ENCODE results near the gene IQCN. TPM values are rescaled to one million over a fixed set of nuclear protein-coding genes. Genes with fewer than 3 reads are reported as not detected.

Gene IQCN
- total and polyA plus RNA-seq, 2 donors (not counting 1 experiment from before 2014, with no cell fraction given) = 0.79 to 0.83 TPM

DNA sequence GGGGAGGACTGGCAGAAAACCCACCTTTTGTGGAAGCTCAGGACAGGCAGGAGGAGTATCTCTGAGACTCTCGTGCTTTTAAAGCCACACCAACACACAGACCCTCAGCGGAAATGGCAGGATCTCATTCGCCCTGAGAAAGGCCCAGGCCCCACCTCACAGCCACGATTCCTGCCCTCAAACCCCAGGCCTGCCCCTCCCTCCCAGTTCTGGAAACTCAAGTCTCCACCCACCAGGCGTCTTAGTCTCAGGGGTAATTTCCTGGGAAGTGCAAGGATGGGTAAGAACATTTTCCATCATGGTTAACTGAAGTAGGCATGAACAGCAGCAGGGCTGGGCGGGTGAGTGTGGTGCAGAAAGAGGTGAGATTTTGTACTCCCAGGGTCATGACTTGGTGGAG lies 40.1 kb downstream of the IQCN start:
- peaks cover 12% of the 10 kb centered on the region for H3K27me3 ChIP-seq (ENCODE audit: control insufficient read depth, insufficient read depth, low read length)
- no peak overlapping the region for H2AFZ ChIP-seq (ENCODE audit: low read length)
- TF ChIP-seq EZH2 (IDR thresholded peaks at IDR 0.05; ENCODE audit: low read length, missing control alignments) = no peak
- TF ChIP-seq, protein P1, sequence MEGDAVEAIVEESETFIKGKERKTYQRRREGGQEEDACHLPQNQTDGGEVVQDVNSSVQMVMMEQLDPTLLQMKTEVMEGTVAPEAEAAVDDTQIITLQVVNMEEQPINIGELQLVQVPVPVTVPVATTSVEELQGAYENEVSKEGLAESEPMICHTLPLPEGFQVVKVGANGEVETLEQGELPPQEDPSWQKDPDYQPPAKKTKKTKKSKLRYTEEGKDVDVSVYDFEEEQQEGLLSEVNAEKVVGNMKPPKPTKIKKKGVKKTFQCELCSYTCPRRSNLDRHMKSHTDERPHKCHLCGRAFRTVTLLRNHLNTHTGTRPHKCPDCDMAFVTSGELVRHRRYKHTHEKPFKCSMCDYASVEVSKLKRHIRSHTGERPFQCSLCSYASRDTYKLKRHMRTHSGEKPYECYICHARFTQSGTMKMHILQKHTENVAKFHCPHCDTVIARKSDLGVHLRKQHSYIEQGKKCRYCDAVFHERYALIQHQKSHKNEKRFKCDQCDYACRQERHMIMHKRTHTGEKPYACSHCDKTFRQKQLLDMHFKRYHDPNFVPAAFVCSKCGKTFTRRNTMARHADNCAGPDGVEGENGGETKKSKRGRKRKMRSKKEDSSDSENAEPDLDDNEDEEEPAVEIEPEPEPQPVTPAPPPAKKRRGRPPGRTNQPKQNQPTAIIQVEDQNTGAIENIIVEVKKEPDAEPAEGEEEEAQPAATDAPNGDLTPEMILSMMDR (conservative IDR thresholded peaks at IDR 0.05 in 1 of 2, IDR thresholded peaks at IDR 0.05 in 1 of 2; ENCODE audit: low read depth in 1 of 2, low read length in 2 of 2) = no peak
- no peaks in the 10 kb centered on the region for H3K36me3 ChIP-seq (ENCODE audit: control insufficient read depth, insufficient read depth, low read length)
- H3K9ac ChIP-seq (ENCODE audit: insufficient read depth, low read length) = no peak overlapping the region
- no peaks in the 10 kb centered on the region for H4K20me1 ChIP-seq (ENCODE audit: control insufficient read depth, extremely low read depth, insufficient read depth, low read length)
- no peaks in the 10 kb centered on the region for H3K9me3 ChIP-seq (ENCODE audit: control insufficient read depth, insufficient read depth, low read depth, low read length)
- H3K79me2 ChIP-seq (ENCODE audit: control insufficient read depth, insufficient read depth, low read length) = no peaks in the 10 kb centered on the region
- no peaks in the 10 kb centered on the region for H3K4me1 ChIP-seq (ENCODE audit: control insufficient read depth, extremely low read depth, insufficient read depth, low read length)
- no peak overlapping the region for H3K4me3 ChIP-seq (replicated peaks in 1 of 4; ENCODE audit: control extremely low read depth in 1 of 4, insufficient read depth in 1 of 4, low read depth in 3 of 4, low read length in 4 of 4)
- H3K4me2 ChIP-seq (ENCODE audit: extremely low read depth, insufficient read depth, low read length) = no peak overlapping the region
- no peak for DNase-seq (ENCODE audit: low read depth in 2 of 2)
- no peak overlapping the region for H3K27ac ChIP-seq (ENCODE audit: insufficient read depth, low read length)

DNA sequence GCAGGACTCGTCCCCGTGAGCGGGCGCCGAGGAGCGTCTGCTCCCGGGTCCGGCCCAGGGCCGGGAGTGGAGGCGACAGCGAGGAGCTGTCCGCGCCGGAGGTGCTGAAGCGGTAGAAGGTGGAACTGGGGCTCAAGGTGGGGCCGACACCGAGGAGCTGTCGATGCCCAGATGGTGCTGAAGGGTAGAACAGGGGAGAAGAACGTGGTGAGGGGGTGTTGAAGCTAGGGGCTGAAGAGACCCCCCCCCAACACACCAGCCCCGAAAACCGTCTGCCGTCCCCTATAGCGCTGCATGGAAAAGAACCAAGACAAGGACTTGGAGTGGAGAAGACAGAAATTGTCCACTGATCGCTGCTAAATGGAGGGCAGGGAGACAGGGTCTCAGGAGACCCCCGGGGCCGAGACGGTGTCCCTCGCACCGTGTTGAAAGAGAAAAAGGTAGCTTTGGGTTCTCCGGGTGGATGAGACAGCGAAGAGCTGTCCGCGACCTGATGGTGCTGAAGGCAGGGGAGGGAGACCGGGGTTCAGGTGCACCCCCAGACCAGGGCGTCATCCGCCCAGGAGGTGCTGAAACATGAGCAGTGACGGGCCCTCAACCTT lies 40.9 kb downstream of the IQCN start:
- Histone ChIP-seq H3K36me3 (ENCODE audit: control insufficient read depth, insufficient read depth, low read length) (no peaks in the 10 kb centered on the region), H3K27ac (ENCODE audit: insufficient read depth, low read length) (no peak overlapping the region), H3K79me2 (ENCODE audit: control insufficient read depth, insufficient read depth, low read length) (no peaks in the 10 kb centered on the region), H3K27me3 (ENCODE audit: control insufficient read depth, insufficient read depth, low read length) (peaks cover 13% of the 10 kb centered on the region), H3K4me1 (ENCODE audit: control insufficient read depth, extremely low read depth, insufficient read depth, low read length) (no peaks in the 10 kb centered on the region), H3K4me2 (ENCODE audit: extremely low read depth, insufficient read depth, low read length) (no peak overlapping the region), H3K9ac (ENCODE audit: insufficient read depth, low read length) (no peak overlapping the region), H3K9me3 (ENCODE audit: control insufficient read depth, insufficient read depth, low read depth, low read length) (no peaks in the 10 kb centered on the region), H3K4me3 (replicated peaks in 1 of 4; ENCODE audit: control extremely low read depth in 1 of 4, insufficient read depth in 1 of 4, low read depth in 3 of 4, low read length in 4 of 4) (no peak overlapping the region), H4K20me1 (ENCODE audit: control insufficient read depth, extremely low read depth, insufficient read depth, low read length) (no peaks in the 10 kb centered on the region), H2AFZ (ENCODE audit: low read length) (no peak overlapping the region)
- peak; percentile 30 to 45 for DNase-seq (ENCODE audit: low read depth in 2 of 2)
- TF ChIP-seq EZH2 (IDR thresholded peaks at IDR 0.05; ENCODE audit: low read length, missing control alignments) = no peak
- TF ChIP-seq, protein P1 (conservative IDR thresholded peaks at IDR 0.05 in 1 of 2, IDR thresholded peaks at IDR 0.05 in 1 of 2; ENCODE audit: low read depth in 1 of 2, low read length in 2 of 2) = no peak

DNA sequence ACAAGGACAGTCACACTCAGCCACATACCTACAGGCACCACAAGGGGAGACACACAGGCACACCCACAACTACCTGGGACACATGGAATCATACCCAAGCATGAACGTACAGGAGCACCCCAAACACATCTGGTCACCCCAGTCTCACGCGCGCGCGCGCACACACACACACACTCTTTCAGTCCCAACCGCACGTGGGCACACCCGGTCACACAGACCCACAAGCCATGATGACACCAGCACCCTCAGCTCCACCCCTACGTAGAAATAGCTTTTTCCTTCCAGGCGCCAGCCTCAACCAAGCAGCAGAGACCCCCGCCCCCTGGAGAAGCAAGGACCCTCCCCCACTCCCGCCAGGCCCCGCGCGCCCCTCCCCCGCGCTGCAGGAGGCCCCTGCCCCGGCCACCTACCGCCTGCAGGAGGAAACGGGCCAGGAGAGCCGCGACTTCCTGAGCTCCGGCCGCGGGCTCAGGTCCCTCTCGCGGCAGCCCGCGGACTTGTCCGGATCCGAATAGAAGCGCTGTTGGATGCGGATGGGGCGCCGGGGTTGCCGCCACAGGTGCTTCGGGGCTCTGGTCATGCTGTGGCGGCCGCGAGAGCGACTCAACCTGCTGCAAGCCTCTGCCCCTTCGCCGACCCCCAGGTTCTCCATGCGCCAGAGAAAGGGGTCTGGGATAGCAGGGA lies 41.6 kb downstream of the IQCN start:
- H3K36me3 ChIP-seq (ENCODE audit: control insufficient read depth, insufficient read depth, low read length) = no peaks in the 10 kb centered on the region
- DNase-seq (ENCODE audit: low read depth in 2 of 2) = no peak
- no peak overlapping the region for H3K4me2 ChIP-seq (ENCODE audit: extremely low read depth, insufficient read depth, low read length)

More for the DNA sequence above, 41.6 kb downstream of the IQCN start:
- Histone ChIP-seq H2AFZ (ENCODE audit: low read length) (no peak overlapping the region), H3K9ac (ENCODE audit: insufficient read depth, low read length) (no peak overlapping the region), H3K79me2 (ENCODE audit: control insufficient read depth, insufficient read depth, low read length) (no peaks in the 10 kb centered on the region), H3K27me3 (ENCODE audit: control insufficient read depth, insufficient read depth, low read length) (peaks cover 14% of the 10 kb centered on the region), H3K4me3 (replicated peaks in 1 of 4; ENCODE audit: control extremely low read depth in 1 of 4, insufficient read depth in 1 of 4, low read depth in 3 of 4, low read length in 4 of 4) (no peak overlapping the region), H4K20me1 (ENCODE audit: control insufficient read depth, extremely low read depth, insufficient read depth, low read length) (no peaks in the 10 kb centered on the region), H3K4me1 (ENCODE audit: control insufficient read depth, extremely low read depth, insufficient read depth, low read length) (no peaks in the 10 kb centered on the region), H3K27ac (ENCODE audit: insufficient read depth, low read length) (no peak overlapping the region), H3K9me3 (ENCODE audit: control insufficient read depth, insufficient read depth, low read depth, low read length) (no peaks in the 10 kb centered on the region)
- TF ChIP-seq, protein P1 (conservative IDR thresholded peaks at IDR 0.05 in 1 of 2, IDR thresholded peaks at IDR 0.05 in 1 of 2; ENCODE audit: low read depth in 1 of 2, low read length in 2 of 2) = no peak
- no peak for TF ChIP-seq EZH2 (IDR thresholded peaks at IDR 0.05; ENCODE audit: low read length, missing control alignments)
